ENCODE data around the gene ATP5F1E. TPM values are rescaled to one million over a fixed set of nuclear protein-coding genes. Genes with fewer than 3 reads are reported as not detected.

Gene ATP5F1E
- total and polyA plus RNA-seq, 2 of the 4 experiments (the other 2 are of a cell fraction): 3.8 to 34.5 TPM

Other genes starting within 250 kb of the ATP5F1E start
- gene GNAS-AS1, start 181.4 kb downstream of the ATP5F1E start, total RNA-seq (2012; rRNA removed): 0.54 and 0.83 TPM in 2 replicates
- gene GNAS-AS1, start 181.4 kb downstream of the ATP5F1E start, polyA plus RNA-seq (2012; rRNA removed): 0.60 and 0.90 TPM in 2 replicates
- 377 and 397 TPM in 2 replicates for gene GNAS, start 179.6 kb downstream of the ATP5F1E start, total RNA-seq (2012; rRNA removed)
- 1,064 and 1,356 TPM in 2 replicates for gene GNAS, start 179.6 kb downstream of the ATP5F1E start, polyA plus RNA-seq (2012; rRNA removed)
- gene NELFCD, start 51.1 kb downstream of the ATP5F1E start, total RNA-seq (2012; rRNA removed): 82.2 and 94.1 TPM in 2 replicates
- gene NELFCD, start 51.1 kb downstream of the ATP5F1E start, polyA plus RNA-seq (2012; rRNA removed): 85.7 and 88.9 TPM in 2 replicates
- 43.6 and 46.1 TPM in 2 replicates for gene CTSZ, start 25.1 kb downstream of the ATP5F1E start, total RNA-seq (2012; rRNA removed)
- gene CTSZ, start 25.1 kb downstream of the ATP5F1E start, polyA plus RNA-seq (2012; rRNA removed): 82.8 and 88.5 TPM in 2 replicates
- gene TUBB1, start 12.9 kb downstream of the ATP5F1E start, total RNA-seq (2012; rRNA removed): not detected in 2 replicates
- not detected in 2 replicates for gene TUBB1, start 12.9 kb downstream of the ATP5F1E start, polyA plus RNA-seq (2012; rRNA removed)
- gene PRELID3B, start 10.5 kb upstream of the ATP5F1E start, total RNA-seq (2012; rRNA removed): 41.9 and 80.8 TPM in 2 replicates
- gene PRELID3B, start 10.5 kb upstream of the ATP5F1E start, polyA plus RNA-seq (2012; rRNA removed): 18.0 and 24.8 TPM in 2 replicates
- not detected in 2 replicates for gene ZNF831, start 131.5 kb upstream of the ATP5F1E start, total RNA-seq (2012; rRNA removed)
- gene ZNF831, start 131.5 kb upstream of the ATP5F1E start, polyA plus RNA-seq (2012; rRNA removed): not detected in 2 replicates